NCI-H526 treated with DMSO at 0.1 percent for 48 hours (cell line): ENCODE data around the gene AK8.
"Not testable (repeated sequence)": the region's sequence is repeated elsewhere in the genome, so short reads cannot be mapped to it uniquely, and the experiment has no call there.

Experiments used
- DNase-seq: peaks from one replicate; lab custom pipeline; 2025; lab: John Stamatoyannopoulos, UW

Gene AK8

DNA sequence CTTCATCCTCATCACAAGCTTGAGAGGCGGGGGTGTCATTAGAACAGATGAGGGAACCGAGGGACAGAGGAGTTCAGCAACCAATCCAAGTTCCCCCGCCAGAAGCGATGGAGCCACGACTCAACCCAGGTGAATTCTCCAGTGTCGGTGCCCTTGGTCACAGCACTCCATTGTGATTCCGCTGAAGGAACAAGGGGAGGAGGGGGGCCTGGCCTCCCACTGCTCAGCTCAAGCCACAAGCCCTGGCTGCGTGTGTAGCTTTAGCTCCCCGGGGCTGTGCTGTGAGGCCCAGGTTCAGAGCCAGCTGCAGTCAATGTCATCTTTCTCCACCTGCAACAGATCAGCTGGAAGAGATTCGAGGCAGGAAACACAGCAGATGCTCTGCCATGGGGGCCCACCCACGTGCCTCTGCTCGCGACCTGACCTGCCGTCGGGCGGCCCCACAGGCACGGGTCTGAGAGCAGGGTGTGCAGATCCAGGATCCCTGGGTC is 135.2 kb downstream of the AK8 start:
- no peak for DNase-seq

DNA sequence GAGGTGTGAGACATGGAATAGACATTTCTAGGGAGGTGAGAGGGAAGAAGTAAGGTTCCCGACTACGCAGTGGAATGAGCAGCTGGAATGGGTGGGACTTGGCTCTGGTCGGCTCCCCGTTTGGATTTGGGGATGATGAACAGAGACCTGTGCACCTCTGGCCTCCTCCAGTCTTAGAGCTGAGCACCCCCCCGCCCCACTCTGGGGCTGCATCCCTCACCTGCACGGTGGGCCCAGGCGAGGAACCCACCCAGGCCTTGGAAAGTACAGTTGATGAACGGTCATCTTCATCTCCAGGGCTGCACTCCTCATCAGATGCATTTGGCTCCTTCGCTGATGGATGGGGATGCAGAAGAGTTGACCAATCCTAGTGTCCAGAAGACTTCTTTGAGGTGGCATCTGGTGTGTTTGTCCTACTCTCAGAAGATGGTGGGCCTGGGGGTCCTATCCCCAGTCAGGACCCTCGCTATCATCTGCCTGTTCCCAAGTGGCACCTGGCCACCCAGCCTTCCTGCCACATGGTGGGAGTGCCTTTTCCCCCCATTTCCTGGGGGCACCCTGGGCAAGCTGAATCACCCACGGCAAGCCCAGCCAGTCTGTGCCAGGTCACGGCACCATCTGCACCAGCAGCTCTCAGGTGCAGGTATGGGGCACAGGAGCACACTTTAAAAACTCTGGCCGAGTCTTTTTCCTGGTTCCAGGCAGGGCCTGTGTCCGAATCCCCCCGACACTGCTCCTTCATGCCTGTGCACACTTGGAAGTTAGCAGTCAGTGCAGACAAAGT is 137.4 kb downstream of the AK8 start:
- DNase-seq = no peak

DNA sequence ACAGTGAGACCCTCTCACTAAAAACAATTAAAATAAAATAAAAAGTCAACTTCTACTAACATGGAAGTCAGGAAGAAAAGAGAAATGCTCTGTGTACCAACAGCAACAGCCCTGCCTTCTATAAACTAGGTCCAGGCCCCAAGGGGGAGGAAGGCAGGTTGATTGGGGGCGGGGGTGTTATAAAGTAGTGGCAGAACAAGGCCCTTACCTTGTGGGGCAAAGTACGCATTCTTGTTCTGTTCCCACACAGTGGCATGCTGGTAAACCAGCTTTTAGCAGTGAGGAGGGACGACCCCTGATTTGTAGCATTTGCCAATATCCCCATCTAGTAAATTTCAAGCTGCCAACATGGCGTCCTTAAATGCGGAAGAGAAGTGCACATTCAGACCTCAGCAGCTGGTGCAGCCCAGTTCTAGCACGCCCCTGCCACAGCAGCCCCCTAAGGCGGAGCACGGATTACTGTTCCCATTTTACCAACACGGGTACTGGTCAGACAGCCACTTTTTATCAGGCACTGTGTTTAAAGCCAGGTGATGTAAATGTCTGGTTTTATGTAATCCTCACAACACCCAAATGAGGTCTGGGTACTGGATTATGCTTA is 138.3 kb downstream of the AK8 start:
- no peak for DNase-seq

DNA sequence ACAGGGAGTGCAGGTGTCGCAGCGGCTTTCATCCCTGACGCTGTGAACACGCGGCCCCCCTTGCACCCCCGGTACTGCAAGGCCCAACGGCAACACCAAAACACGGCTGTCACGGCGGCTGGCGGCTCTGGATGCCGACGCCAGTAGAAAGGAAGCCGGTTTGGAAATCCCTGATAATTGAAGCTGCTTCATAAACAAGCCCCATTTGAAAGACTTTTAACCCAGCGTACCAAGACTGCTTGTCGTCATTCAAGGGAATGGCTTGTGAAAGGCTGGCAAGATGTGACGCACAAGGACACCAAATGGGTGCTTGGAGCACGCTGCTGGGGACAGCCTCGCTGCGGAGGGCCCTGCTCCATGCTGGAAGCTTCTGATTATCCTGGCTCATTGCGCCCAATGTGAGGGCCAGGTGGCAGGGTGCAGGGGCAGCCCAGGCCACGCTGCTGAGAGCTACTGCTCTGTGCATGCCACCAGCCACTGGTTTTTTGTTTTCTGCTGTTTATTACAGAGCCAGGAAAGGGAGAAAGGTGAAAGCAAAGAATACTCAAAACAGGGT is 144.7 kb downstream of the AK8 start:
- DNase-seq = no peak

DNA sequence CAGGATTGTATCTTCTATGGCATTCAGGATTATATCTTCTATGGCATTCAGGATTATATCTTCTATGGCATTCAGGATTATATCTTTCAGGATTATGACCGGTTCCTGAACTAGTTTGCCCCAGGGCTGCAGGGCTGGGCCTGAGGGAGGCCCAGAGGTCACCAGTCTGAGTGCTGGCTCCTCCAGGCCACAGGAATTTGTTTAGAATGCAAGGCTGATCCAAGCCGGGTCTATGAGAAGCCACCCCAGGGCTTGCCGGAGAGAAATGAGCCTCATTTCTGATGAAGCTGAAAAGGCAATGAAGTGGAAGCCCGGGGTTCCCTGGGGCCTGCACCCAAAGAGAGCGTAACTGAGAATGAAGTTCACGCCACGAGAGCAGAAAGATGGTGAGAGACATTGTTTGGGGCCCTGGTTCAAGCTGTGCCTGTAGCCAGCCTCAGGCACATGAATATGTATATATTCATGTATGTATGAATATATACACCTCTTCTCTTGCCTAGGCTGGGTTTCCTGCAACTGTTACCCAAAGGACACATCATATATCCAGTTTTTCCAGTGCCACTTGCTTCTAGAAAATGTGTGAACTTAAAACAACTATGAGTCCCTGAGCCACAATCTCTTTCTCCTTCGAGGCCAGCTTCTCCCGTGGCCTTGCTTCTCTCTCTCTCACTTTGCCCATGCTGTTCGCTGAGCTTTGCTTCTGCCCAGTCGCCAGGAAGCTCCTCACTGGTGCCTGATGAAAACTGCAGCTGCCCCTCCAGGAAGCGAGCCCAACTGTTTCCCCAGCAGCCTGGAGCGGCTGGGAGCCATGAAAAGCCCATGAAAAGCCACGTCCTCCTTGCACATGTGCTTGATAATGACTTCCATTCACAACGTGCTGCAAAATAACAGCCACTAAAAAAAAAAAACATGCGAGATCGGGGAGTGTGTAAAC is 145.5 kb downstream of the AK8 start:
- no peak for DNase-seq

DNA sequence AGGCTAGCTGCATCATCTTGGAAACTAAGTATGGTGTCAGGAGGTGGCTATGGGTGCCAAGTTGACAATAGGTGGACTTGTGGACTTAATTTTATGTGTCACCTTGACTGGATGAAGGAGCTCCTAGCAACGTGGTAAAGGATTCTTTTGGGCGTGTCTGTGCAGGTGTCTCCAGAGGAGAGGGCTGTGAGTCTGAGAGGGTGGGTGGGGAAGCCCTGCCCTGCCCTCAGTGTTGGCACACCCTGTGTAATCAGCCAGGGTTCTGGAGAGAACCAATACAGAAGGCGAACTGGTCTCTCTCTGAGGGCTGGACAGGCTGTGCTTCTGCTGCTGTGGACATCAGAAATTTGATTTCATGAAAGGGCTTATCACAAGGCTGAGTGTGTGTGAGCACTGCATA is 146.9 kb downstream of the AK8 start:
- DNase-seq = no peak

DNA sequence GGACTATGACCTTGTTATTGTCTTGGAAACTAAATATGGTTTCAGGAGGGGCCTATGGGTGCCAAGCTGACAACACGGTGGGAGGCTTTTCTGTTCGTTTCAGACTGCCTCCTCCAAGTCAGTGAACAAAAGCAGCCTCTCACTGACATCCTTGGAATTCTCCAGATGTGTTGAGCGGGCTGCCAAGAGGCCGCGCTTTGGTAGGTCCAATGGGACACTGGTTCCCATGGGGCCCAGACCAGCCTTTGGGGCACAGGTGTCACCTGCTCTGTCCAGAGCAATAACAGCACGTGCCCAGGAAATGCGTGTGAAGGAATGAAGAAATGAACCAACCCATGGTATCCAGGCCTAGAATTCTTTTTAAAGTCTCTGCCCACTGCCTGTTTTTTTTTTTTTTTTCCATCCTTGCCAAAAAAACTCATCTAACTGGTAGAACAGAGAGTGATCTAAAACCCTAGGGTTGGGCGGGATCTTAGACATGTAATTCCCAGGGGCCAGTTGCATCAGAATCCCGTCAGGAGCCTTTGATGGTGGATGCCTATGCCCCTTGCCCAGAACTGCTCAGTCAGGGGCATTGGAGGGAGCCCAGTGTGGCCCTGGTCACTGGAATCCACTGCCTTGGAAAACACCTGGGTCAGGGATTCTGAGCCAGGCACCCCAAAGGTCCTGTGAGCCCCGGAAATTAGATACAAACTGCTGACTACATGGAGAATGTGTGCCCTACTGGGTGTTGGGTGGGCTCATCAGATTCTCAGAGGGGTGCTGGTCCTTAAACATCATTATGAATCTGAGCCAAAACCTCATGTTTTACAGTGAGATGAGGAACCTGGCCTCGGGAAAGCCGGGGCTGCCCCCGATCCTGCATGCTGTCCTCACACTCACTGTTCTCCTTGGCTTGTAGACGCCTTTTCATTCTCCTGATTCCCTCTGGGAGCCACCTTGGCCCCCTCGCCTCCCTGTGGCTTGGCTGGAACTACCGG is 147.7 kb downstream of the AK8 start:
- no peak for DNase-seq

DNA sequence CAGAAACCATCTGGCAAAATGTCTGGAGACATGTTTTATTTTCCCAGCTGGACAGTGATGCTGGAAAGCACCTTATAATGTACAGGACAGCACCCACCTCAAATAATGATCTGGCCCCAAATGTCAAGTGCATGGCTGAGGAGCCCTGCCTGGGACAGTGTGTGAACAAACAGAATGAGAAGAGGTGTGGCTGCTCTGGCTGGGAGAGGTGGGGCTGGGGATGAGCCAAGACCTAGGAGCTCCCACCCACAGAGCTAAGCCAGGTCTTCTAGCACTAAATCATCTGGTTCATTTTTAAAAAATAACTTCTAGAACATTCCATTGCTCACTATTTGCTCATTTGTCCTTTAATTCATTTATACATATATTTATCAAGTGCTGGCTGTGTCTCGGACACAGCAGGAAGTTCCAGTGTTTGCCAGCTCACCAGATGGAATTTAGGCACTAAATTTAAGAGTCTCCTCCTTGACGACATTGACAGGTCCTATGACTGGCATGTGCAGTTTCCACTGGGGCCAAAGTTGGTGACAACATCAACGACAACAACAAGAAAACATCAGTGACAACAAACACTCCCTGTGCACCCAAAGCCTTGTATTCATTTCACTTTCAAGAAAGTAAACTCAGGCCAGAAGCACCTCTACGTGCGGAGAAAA is 148.7 kb downstream of the AK8 start:
- DNase-seq = no peak

DNA sequence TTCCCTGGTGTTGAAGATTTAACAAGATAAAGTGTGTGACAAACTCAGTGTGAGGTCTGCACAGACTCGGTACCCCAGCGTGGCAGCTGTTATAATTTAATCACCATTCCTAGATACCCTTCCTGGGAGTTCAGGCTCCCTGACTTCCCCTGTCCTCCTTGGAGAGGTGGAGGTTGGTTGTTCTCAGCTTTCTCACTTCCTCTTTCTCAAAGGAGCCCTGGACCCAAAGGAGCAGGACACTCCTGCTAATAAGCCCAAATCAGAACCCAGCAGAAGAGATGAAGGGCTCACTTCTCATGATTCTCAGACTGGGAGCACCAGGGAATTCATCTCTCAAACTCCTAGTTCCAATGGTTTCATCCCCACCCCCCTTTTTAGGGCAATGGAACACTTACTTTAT is 149.6 kb downstream of the AK8 start:
- DNase-seq = no peak

DNA sequence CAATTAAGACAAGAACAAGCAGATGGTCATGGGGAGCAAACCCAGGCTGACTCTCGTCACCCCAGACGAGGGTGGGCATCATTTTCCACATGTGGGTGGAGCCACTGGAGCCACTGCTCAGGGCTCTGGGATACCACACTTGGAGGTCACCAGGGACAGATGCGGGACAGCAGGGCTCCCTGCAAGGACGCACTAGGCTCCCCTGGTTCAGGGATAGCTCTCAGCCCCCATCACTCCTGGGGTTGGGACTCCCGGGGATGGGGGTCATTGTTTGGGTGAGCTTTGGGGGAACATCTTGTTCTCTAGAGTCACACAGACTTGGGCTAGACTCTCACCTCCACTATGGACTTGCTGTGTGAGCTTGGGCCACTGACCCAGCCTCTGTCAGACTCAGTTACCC is 150.0 kb downstream of the AK8 start:
- DNase-seq = no peak

DNA sequence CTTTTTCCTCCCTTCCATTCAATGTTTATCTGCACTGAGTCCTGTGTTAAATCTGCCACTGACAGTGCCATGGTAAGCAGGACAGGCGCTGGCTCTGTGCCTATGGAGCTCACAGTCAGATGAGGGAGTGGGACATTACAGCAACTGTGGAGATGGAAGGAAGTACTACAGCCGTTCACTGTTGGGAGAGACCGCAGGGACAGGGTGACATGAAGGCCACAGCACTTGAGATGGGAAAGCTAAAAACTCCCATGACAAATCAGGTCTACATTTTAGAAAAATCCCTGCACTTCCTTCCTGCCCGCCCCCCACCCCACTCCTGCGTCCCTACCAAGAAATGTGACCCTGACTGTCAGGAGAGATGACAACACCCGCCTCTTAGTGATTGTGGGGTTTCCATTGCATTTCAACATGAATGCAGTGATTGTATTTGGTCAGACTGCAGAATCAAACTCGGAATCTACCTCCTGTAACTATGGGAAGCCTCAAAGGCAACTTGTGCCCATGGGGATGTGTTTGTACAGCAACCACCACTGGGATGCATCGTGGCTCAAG is 151.4 kb downstream of the AK8 start:
- DNase-seq = no peak

DNA sequence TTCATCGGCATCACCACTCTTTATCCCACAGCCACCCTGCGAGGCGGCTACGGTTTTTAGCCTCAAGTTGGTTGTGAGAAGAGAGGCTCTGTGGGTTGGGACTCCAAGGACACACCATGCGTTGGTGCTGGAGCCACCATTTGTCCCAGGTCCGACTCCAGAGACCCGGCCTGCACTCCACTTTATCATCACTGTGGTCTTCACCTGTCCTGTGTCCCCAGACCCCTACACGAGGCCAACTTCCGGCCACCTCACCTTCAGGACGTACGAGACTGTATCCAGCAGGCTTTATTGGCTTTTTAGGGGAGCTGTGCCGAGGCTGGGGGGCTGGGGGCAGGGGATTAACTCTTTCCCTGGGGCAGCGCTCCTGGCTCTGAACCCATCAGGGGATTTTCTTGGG is 152.8 kb downstream of the AK8 start:
- DNase-seq = no peak

DNA sequence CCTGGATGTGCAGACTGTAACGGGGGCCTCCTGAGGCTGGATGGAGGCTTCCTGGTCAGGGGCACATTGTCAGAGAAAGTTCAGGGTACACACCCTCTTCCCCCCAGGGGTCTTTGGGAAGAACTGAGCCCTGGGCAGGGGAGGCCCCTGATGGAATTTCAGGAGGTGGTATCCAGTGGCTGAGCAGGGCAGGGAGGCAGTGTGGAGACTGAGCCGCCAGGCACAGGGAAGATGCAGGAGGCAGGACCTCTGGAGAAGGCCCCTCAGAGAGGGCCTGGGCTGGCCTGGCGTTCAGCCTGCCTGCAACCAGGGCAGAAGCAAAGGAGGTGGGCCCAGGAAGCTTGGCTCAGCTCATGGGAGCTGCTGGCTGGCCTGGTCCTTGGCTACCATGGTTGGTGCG is 154.3 kb downstream of the AK8 start:
- no peak for DNase-seq

DNA sequence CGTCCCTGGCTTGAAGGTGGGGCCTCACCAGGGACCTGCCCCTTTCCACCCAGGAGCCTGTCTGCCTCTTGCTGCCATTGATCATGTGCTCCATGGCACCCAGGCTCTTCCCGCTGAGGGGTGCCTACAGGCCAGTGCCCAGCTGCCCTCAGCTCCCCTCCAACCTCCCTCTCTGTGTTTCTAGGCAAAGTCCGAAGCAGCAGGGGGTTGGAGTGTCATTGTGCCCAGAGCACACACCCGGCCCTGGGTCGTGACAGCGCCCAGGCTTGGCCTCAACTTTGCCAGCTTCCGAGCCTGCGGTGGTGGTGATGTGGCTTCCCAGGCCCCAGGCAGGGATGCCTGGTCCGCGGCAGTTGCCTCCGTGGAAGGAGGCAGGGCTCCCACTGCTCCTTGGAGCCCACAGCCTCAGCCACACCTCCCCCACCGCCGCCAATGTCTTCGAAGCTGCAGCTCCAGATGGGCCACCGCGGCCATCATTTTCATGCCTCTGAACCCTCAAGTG is 155.5 kb downstream of the AK8 start:
- no peak for DNase-seq

DNA sequence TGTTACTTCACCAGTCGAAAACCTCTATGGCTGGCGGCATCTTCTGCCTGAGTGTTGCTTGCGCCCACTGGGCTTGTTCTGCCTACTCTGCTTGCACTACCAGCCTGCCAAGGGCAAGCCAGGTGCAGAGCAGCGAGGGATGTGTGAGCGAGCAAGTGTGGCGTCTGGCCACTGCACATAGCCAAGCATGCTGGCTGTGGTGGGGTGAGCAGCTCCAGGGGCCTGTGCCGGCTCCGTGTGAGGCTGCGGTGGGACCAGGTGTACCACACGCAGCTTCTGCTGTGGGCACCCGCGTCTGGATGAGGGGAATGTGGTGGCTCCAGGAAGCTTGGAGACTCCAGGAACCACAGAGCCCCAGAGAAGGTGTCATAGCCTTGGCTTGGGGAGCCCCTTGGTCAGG is 156.4 kb downstream of the AK8 start:
- DNase-seq = no peak

DNA sequence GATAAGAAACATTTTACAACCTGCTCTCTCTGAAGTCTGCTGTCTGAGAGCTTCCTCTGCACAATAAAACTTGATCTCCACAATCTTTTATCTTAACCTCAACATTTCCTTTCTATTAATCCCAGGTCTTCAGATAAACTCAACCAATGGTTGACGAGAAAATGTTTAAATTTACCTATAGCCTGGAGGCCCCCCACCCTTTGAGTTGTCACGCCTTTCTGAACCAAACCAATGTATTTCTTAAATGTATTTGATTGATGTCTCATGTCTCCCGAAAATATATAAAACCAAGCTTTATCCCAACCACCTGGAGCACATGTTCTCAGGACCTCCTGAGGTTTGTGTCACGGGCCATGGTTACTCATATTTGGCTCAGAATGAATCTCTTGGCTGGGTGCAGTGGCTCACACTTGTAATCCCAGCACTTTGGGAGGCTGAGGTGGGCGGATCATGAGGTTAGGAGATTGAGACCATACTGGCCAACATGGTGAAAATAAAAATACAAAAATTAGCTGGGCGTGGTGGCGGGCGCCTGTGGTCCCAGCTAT is 159.6 kb downstream of the AK8 start:
- DNase-seq = not testable (repeated sequence)

DNA sequence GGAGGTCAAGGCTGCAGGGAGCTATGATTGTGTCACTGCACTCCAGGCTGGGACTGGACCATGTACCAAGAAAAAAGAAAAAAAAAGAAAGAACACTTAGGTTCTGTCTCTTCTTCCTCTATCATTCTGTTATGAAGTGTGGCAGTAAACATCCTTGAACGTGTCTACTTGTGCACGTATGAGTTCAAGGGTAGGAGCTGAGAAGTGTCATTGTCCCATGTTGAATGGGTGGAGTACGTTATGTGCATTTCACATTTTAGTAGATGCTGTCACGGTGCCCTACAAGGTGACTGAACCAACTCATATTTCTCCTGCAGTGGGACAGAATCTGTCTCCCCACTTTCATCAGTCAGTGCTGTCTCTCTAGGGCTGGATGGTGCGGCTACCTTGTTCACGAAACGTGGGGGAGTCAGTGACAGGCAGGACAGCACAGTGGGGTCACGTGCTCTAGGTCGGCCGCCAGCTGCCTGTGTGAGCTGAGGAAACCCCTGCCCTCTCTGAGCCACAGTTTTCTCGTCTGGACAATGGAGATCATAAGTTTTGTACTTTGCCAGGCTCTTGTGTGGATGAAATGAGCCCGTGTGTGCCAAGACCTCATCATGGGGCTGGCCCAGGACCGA is 160.6 kb downstream of the AK8 start:
- DNase-seq = no peak

DNA sequence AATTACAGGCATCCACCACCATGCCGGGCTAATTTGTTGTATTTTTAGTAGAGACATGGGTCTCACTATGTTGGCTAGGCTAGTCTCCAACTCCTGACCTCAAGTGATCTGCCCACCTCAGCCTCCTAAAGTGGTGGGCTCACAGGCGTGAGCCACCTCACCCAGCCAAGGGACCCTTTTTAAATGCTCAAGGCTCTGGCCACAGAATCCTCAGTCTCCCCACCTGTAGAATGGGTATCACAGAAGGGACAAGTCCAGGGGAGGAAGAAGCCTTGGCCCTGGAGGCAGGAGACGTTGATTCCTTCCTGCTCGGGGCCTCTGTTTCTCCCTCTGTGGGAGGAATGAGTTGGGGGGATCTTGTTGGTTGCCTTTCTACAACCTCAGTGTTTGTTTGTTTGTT is 162.1 kb downstream of the AK8 start:
- no peak for DNase-seq

DNA sequence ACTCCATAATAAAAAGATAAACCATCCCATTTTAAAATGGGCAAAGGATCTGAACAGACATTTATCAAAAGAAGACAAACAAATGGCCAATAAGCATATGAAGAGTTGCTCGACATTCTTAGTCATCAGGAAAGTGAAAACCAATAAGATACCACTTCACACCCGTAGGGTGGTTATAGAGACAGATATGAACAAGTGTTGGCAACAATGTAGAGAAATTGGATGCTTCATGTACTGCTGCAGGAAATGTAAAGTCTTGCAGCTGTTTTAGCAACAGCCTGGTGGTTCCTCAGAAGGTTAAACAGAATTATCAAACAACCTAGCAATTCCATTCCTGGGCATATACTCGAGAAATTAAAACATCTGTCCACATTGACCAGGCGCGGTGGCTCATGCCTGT is 165.3 kb downstream of the AK8 start:
- DNase-seq = no peak
